Measurements from ENCODE around the gene PERP.

PERP gene

GRCh38 chr6:138105880-138106664 lies 1.1 kb downstream of the PERP start:
- H3K9me3 ChIP-seq (replicated peaks in 1 of 2; ENCODE audit: control insufficient read depth in 2 of 2, insufficient read depth in 1 of 2, low read depth in 1 of 2, low read length in 2 of 2) = no peaks in the 10 kb centered on the region
- no peaks in the 10 kb centered on the region for H3K36me3 ChIP-seq (replicated peaks in 1 of 2; ENCODE audit: control insufficient read depth in 2 of 2, insufficient read depth in 2 of 2, low read length in 2 of 2)
- peaks cover 0 to 51% (median 9%) of the 10 kb centered on the region in 3 experiments for H3K27me3 ChIP-seq (ENCODE audit: control insufficient read depth in 3 of 3, insufficient read depth in 3 of 3, low read depth in 1 of 3, low read length in 3 of 3)
- no peak overlapping the region for H2BK12ac ChIP-seq (ENCODE audit: low read length)
- peak overlapping the region; percentile 22 for H3K27ac ChIP-seq (replicated peaks; ENCODE audit: low read length)
- H3K18ac ChIP-seq (ENCODE audit: low read length) = no peak overlapping the region
- H3K23ac ChIP-seq (ENCODE audit: low read depth, low read length, poor library complexity) = no peak overlapping the region
- H3K4me2 ChIP-seq (ENCODE audit: insufficient read depth, low read length, poor library complexity, severe bottlenecking) = peak overlapping the region; percentile 51
- no peak overlapping the region for H2AFZ ChIP-seq (ENCODE audit: low read length)
- H4K91ac ChIP-seq (ENCODE audit: low read depth, low read length, poor library complexity) = no peak overlapping the region
- H3K79me1 ChIP-seq (ENCODE audit: low read depth, low read length) = no peaks in the 10 kb centered on the region
- H2BK120ac ChIP-seq (ENCODE audit: low read depth, low read length) = no peak overlapping the region
- peaks cover 0 to 2% of the 10 kb centered on the region in 2 donors for H3K4me1 ChIP-seq (ENCODE audit: control insufficient read depth in 2 of 2, insufficient read depth in 1 of 2, low read depth in 1 of 2, low read length in 2 of 2)
- DNase-seq (ENCODE audit: low spot score) = peak; percentile 67
- H3K4ac ChIP-seq (ENCODE audit: low read length) = no peak overlapping the region
- no peak overlapping the region for H3K9ac ChIP-seq (ENCODE audit: low read depth, low read length, poor library complexity)
- H2BK15ac ChIP-seq (ENCODE audit: low read length) = no peak overlapping the region
- no peak overlapping the region for H4K8ac ChIP-seq (ENCODE audit: low read depth, low read length)
- H3K4me3 ChIP-seq (ENCODE audit: low read length in 2 of 2) = peak overlapping the region in 1 of 2 donors; percentile 68
- H3K14ac ChIP-seq (ENCODE audit: low read length) = no peak overlapping the region
- H2AK5ac ChIP-seq (ENCODE audit: low read depth, low read length) = no peak overlapping the region
- H2BK5ac ChIP-seq (ENCODE audit: low read length) = no peak overlapping the region
- no CpG with 5 or more reads among the region's 10 CpGs for WGBS, 2 donors (ENCODE audit: extremely low coverage in 2 of 2, insufficient read length in 2 of 2, insufficient replicate concordance in 1 of 2)

DNA sequence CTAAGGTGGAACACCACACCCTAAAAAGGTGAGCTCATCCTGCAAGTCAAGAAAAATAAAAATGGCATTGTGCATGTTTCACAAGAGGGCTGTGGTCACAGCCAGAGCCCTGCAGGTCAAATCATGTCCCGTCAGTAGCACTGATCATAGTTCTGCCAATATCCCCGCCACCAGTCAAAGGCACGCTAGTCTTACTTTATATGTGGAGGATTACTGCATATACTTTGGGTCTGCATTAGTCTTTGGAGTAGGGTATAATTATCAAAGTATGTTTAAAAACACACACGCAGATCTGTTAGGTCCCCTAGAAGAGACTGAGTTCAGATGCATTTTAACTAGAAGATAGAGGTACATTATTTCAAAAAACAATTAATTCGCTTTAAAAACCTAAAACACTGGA lies 1.8 kb downstream of the PERP start:
- Histone ChIP-seq H3K18ac (ENCODE audit: low read length) (no peak overlapping the region), H4K91ac (ENCODE audit: low read depth, low read length, poor library complexity) (no peak overlapping the region), H3K4me3 (ENCODE audit: low read length in 2 of 2) (no peak overlapping the region), H3K27me3 (ENCODE audit: control insufficient read depth in 3 of 3, insufficient read depth in 3 of 3, low read depth in 1 of 3, low read length in 3 of 3) (peaks cover 0 to 51% (median 9%) of the 10 kb centered on the region in 3 experiments), H3K79me1 (ENCODE audit: low read depth, low read length) (no peaks in the 10 kb centered on the region), H4K8ac (ENCODE audit: low read depth, low read length) (no peak overlapping the region), H2BK12ac (ENCODE audit: low read length) (no peak overlapping the region), H3K4ac (ENCODE audit: low read length) (no peak overlapping the region), H3K4me1 (ENCODE audit: control insufficient read depth in 2 of 2, insufficient read depth in 1 of 2, low read depth in 1 of 2, low read length in 2 of 2) (peaks cover 0 to 2% of the 10 kb centered on the region in 2 donors), H2BK5ac (ENCODE audit: low read length) (no peak overlapping the region), H2AK5ac (ENCODE audit: low read depth, low read length) (no peak overlapping the region), H3K36me3 (replicated peaks in 1 of 2; ENCODE audit: control insufficient read depth in 2 of 2, insufficient read depth in 2 of 2, low read length in 2 of 2) (no peaks in the 10 kb centered on the region), H3K9me3 (replicated peaks in 1 of 2; ENCODE audit: control insufficient read depth in 2 of 2, insufficient read depth in 1 of 2, low read depth in 1 of 2, low read length in 2 of 2) (no peaks in the 10 kb centered on the region), H3K9ac (ENCODE audit: low read depth, low read length, poor library complexity) (no peak overlapping the region), H3K27ac (replicated peaks; ENCODE audit: low read length) (peak overlapping the region; percentile 22), H3K14ac (ENCODE audit: low read length) (no peak overlapping the region), H3K23ac (ENCODE audit: low read depth, low read length, poor library complexity) (no peak overlapping the region), H3K4me2 (ENCODE audit: insufficient read depth, low read length, poor library complexity, severe bottlenecking) (peak overlapping the region; percentile 51), H2BK120ac (ENCODE audit: low read depth, low read length) (no peak overlapping the region), H2AFZ (ENCODE audit: low read length) (no peak overlapping the region), H2BK15ac (ENCODE audit: low read length) (no peak overlapping the region)
- no peak for DNase-seq (ENCODE audit: low spot score)
- no CpG with 5 or more reads among the region's 5 CpGs for WGBS, 2 donors (ENCODE audit: extremely low coverage in 2 of 2, insufficient read length in 2 of 2, insufficient replicate concordance in 1 of 2)

GRCh38 chr6:138104618-138105213 lies 2.5 kb downstream of the PERP start:
- peak overlapping the region; percentile 15 for H3K4me2 ChIP-seq (ENCODE audit: insufficient read depth, low read length, poor library complexity, severe bottlenecking)
- no peaks in the 10 kb centered on the region for H3K9me3 ChIP-seq (replicated peaks in 1 of 2; ENCODE audit: control insufficient read depth in 2 of 2, insufficient read depth in 1 of 2, low read depth in 1 of 2, low read length in 2 of 2)
- no peak overlapping the region for H3K18ac ChIP-seq (ENCODE audit: low read length)
- no CpG with 5 or more reads among the region's 10 CpGs for WGBS, 2 donors (ENCODE audit: extremely low coverage in 2 of 2, insufficient read length in 2 of 2, insufficient replicate concordance in 1 of 2)
- no peak overlapping the region for H3K14ac ChIP-seq (ENCODE audit: low read length)
- no peak overlapping the region for H2BK5ac ChIP-seq (ENCODE audit: low read length)
- no peak overlapping the region for H2BK120ac ChIP-seq (ENCODE audit: low read depth, low read length)
- no peak overlapping the region for H2AFZ ChIP-seq (ENCODE audit: low read length)
- no peak overlapping the region for H3K4me3 ChIP-seq (ENCODE audit: low read length in 2 of 2)
- H3K9ac ChIP-seq (ENCODE audit: low read depth, low read length, poor library complexity) = no peak overlapping the region
- H3K27ac ChIP-seq (replicated peaks; ENCODE audit: low read length) = no peak overlapping the region
- DNase-seq (ENCODE audit: low spot score) = no peak
- no peak overlapping the region for H2BK15ac ChIP-seq (ENCODE audit: low read length)
- H3K27me3 ChIP-seq (ENCODE audit: control insufficient read depth in 3 of 3, insufficient read depth in 3 of 3, low read depth in 1 of 3, low read length in 3 of 3) = peaks cover 0 to 51% (median 9%) of the 10 kb centered on the region in 3 experiments
- H2AK5ac ChIP-seq (ENCODE audit: low read depth, low read length) = no peak overlapping the region
- no peak overlapping the region for H2BK12ac ChIP-seq (ENCODE audit: low read length)
- no peaks in the 10 kb centered on the region for H3K36me3 ChIP-seq (replicated peaks in 1 of 2; ENCODE audit: control insufficient read depth in 2 of 2, insufficient read depth in 2 of 2, low read length in 2 of 2)
- H4K91ac ChIP-seq (ENCODE audit: low read depth, low read length, poor library complexity) = no peak overlapping the region
- H3K23ac ChIP-seq (ENCODE audit: low read depth, low read length, poor library complexity) = no peak overlapping the region
- no peak overlapping the region for H4K8ac ChIP-seq (ENCODE audit: low read depth, low read length)
- peaks cover 0 to 2% of the 10 kb centered on the region in 2 donors for H3K4me1 ChIP-seq (ENCODE audit: control insufficient read depth in 2 of 2, insufficient read depth in 1 of 2, low read depth in 1 of 2, low read length in 2 of 2)
- H3K4ac ChIP-seq (ENCODE audit: low read length) = no peak overlapping the region
- H3K79me1 ChIP-seq (ENCODE audit: low read depth, low read length) = no peaks in the 10 kb centered on the region

- H3K4ac ChIP-seq (ENCODE audit: low read length) = no peak overlapping the region
- H4K8ac ChIP-seq (ENCODE audit: low read depth, low read length) = no peak overlapping the region
- H2BK5ac ChIP-seq (ENCODE audit: low read length) = no peak overlapping the region
- H2BK15ac ChIP-seq (ENCODE audit: low read length) = no peak overlapping the region
- no peaks in the 10 kb centered on the region for H3K9me3 ChIP-seq (replicated peaks in 1 of 2; ENCODE audit: control insufficient read depth in 2 of 2, insufficient read depth in 1 of 2, low read depth in 1 of 2, low read length in 2 of 2)
- H3K27me3 ChIP-seq (ENCODE audit: control insufficient read depth in 3 of 3, insufficient read depth in 3 of 3, low read depth in 1 of 3, low read length in 3 of 3) = peaks cover 0 to 47% (median 9%) of the 10 kb centered on the region in 3 experiments
- H3K79me1 ChIP-seq (ENCODE audit: low read depth, low read length) = no peaks in the 10 kb centered on the region
- no peak overlapping the region for H3K14ac ChIP-seq (ENCODE audit: low read length)
- no CpG with 5 or more reads among the region's 5 CpGs for WGBS, 2 donors (ENCODE audit: extremely low coverage in 2 of 2, insufficient read length in 2 of 2, insufficient replicate concordance in 1 of 2)
- peaks cover 0 to 2% of the 10 kb centered on the region in 2 donors for H3K4me1 ChIP-seq (ENCODE audit: control insufficient read depth in 2 of 2, insufficient read depth in 1 of 2, low read depth in 1 of 2, low read length in 2 of 2)
- no peak overlapping the region for H2BK12ac ChIP-seq (ENCODE audit: low read length)
- H3K4me2 ChIP-seq (ENCODE audit: insufficient read depth, low read length, poor library complexity, severe bottlenecking) = no peak overlapping the region
- no peak overlapping the region for H3K18ac ChIP-seq (ENCODE audit: low read length)
- H2BK120ac ChIP-seq (ENCODE audit: low read depth, low read length) = no peak overlapping the region
- no peak overlapping the region for H3K23ac ChIP-seq (ENCODE audit: low read depth, low read length, poor library complexity)
- no peak overlapping the region for H2AFZ ChIP-seq (ENCODE audit: low read length)
- H3K36me3 ChIP-seq (replicated peaks in 1 of 2; ENCODE audit: control insufficient read depth in 2 of 2, insufficient read depth in 2 of 2, low read length in 2 of 2) = no peaks in the 10 kb centered on the region
- H3K9ac ChIP-seq (ENCODE audit: low read depth, low read length, poor library complexity) = no peak overlapping the region
- H2AK5ac ChIP-seq (ENCODE audit: low read depth, low read length) = no peak overlapping the region
- H4K91ac ChIP-seq (ENCODE audit: low read depth, low read length, poor library complexity) = no peak overlapping the region
- no peak for DNase-seq (ENCODE audit: low spot score)
- H3K27ac ChIP-seq (replicated peaks; ENCODE audit: low read length) = no peak overlapping the region
- no peak overlapping the region for H3K4me3 ChIP-seq (ENCODE audit: low read length in 2 of 2)
Measured at GRCh38 chr6:138103871-138104270, 3.3 kb downstream of the PERP start.

Data from neuronal stem cell (in vitro differentiated cells).